IMR-90 (cell line): ENCODE results near the gene DHRSX. TPM values are rescaled to one million over a fixed set of nuclear protein-coding genes. Genes with fewer than 3 reads are reported as not detected.

ENCODE experiments used
- ATAC-seq: fragments of 200-7000 bp; cut with Tn5 transposase; 2 replicates; pipeline ENCODE4 v1.9.1; 2020; ENCODE audit warnings: low read depth, mild to moderate bottlenecking, moderate library complexity
- BruUV-seq: library from RNA; stranded (reverse); fragments of 400-500 nt; replicated peaks from 2 replicates; lab custom pipeline; 2021; lab: Mats Ljungman, UMichigan
- CTCF ChIA-PET: fragments of 300-600 bp; formaldehyde crosslinking; extraction: SDS; loops from one replicate; lab custom pipeline; 2021; ENCODE audit warnings: antibody characterized with exemption; lab: Yijun Ruan, JAX
- POLR2A ChIA-PET: fragments of 300-600 bp; sonication (Branson Sonifier 250); formaldehyde crosslinking; loops from one replicate; lab custom pipeline; 2022; ENCODE audit warnings: antibody characterized with exemption; ENCODE audit not compliant: unreplicated experiment; lab: Charles Lee
- DNase-seq: peaks from one replicate; pipeline ENCODE4 v3.0.0; 2013
- H2AFZ ChIP-seq: replicated peaks from 2 replicates; pipeline ENCODE3; 2013; ENCODE audit warnings: low read length, mild to moderate bottlenecking; ENCODE audit not compliant: poor library complexity
- H2AK5ac ChIP-seq: 2 replicates; pipeline ENCODE4 v1.6.1; 2013; ENCODE audit warnings: low read depth, low read length, inconsistent platforms
- H2AK9ac ChIP-seq: replicated peaks from 2 replicates; pipeline ENCODE3; 2013; ENCODE audit warnings: mild to moderate bottlenecking, low read depth, low read length, moderate library complexity; ENCODE audit not compliant: poor library complexity
- H2BK120ac ChIP-seq: 2 replicates; pipeline ENCODE4 v1.6.1; 2013; ENCODE audit warnings: low read depth, low read length, inconsistent platforms
- H2BK15ac ChIP-seq: 3 replicates; pipeline ENCODE4 v1.6.1; 2013; ENCODE audit warnings: low read depth, low read length, inconsistent platforms
- H2BK20ac ChIP-seq: 2 replicates; pipeline ENCODE4 v1.6.1; 2013; ENCODE audit warnings: low read depth, mild to moderate bottlenecking, inconsistent platforms, low read length, moderate library complexity
- H2BK5ac ChIP-seq: 2 replicates; pipeline ENCODE4 v1.6.1; 2013; ENCODE audit warnings: mild to moderate bottlenecking, low read depth, low read length, inconsistent platforms; ENCODE audit not compliant: poor library complexity, severe bottlenecking
- H3K14ac ChIP-seq: replicated peaks from 2 replicates; pipeline ENCODE4 v1.6.1; 2013; ENCODE audit warnings: low read depth, low read length, inconsistent platforms
- H3K18ac ChIP-seq: 2 replicates; pipeline ENCODE4 v1.6.1; 2013; ENCODE audit warnings: low read depth, low read length, control low read depth
- H3K23ac ChIP-seq: 2 replicates; pipeline ENCODE4 v1.6.1; 2013; ENCODE audit warnings: low read depth, low read length, inconsistent platforms
- H3K27ac ChIP-seq: 2 replicates; pipeline ENCODE4 v1.5.1; 2013; ENCODE audit warnings: mild to moderate bottlenecking, control low read depth, low read length; ENCODE audit not compliant: insufficient read depth
- H3K27me3 ChIP-seq: 2 replicates; pipeline ENCODE4 v1.6.1; 2013; ENCODE audit warnings: low read length; ENCODE audit not compliant: control insufficient read depth, insufficient read depth
- H3K36me3 ChIP-seq: 2 replicates; pipeline ENCODE4 v1.6.1; 2013; ENCODE audit warnings: low read length, mixed read lengths; ENCODE audit not compliant: control insufficient read depth, insufficient read depth
- H3K4ac ChIP-seq: 2 replicates; pipeline ENCODE4 v1.6.1; 2013; ENCODE audit warnings: low read depth, low read length, inconsistent platforms
- H3K4me1 ChIP-seq: 2 replicates; pipeline ENCODE4 v1.6.1; 2013; ENCODE audit warnings: low read length, mixed read lengths; ENCODE audit not compliant: control insufficient read depth, insufficient read depth
- H3K4me2 ChIP-seq: 2 replicates; pipeline ENCODE4 v1.6.1; 2013; ENCODE audit warnings: low read depth, mild to moderate bottlenecking, control low read depth, low read length, moderate library complexity
- H3K4me3 ChIP-seq: 2 replicates; pipeline ENCODE4 v1.5.1; 2013; ENCODE audit warnings: low read depth, mild to moderate bottlenecking, control low read depth, low read length, moderate library complexity; ENCODE audit not compliant: insufficient read depth
- H3K56ac ChIP-seq: 2 replicates; pipeline ENCODE4 v1.6.1; 2013; ENCODE audit warnings: low read length, inconsistent platforms; ENCODE audit not compliant: insufficient read depth; ENCODE audit errors: extremely low read depth
- H3K79me1 ChIP-seq, 2 experiments: 2 replicates each; pipeline ENCODE4 v1.6.1; 2013; ENCODE audit warnings: low read length in 2 of 2, inconsistent platforms in 1 of 2, low read depth in 1 of 2
- H3K9ac ChIP-seq: 2 replicates; pipeline ENCODE4 v1.6.1; 2013; ENCODE audit warnings: low read depth, low read length, control low read depth
- H3K9me1 ChIP-seq: 2 replicates; pipeline ENCODE4 v1.6.1; 2013; ENCODE audit warnings: low read length, inconsistent platforms; ENCODE audit not compliant: insufficient read depth
- H3K9me3 ChIP-seq: 2 replicates; pipeline ENCODE4 v1.6.1; 2013; ENCODE audit warnings: low read length; ENCODE audit not compliant: control insufficient read depth, insufficient read depth
- H4K20me1 ChIP-seq: 2 replicates; pipeline ENCODE4 v1.6.1; 2013; ENCODE audit warnings: low read length, inconsistent platforms; ENCODE audit not compliant: insufficient read depth
- H4K5ac ChIP-seq: 2 replicates; pipeline ENCODE4 v1.6.1; 2013; ENCODE audit warnings: mild to moderate bottlenecking, low read depth, low read length, control low read depth
- H4K8ac ChIP-seq, 2 experiments: 2 replicates each; pipeline ENCODE4 v1.6.1; 2013; ENCODE audit warnings: low read depth in 2 of 2, low read length in 2 of 2, control low read depth in 1 of 2, inconsistent platforms in 1 of 2
- H4K91ac ChIP-seq: 2 replicates; pipeline ENCODE4 v1.6.1; 2013; ENCODE audit warnings: low read depth, low read length, inconsistent platforms; ENCODE audit not compliant: insufficient read depth
- BHLHE40 ChIP-seq: fragments of 150-350 bp; IDR thresholded peaks from 2 replicates; pipeline ENCODE4 v1.6.1; 2016; ENCODE audit warnings: mild to moderate bottlenecking, low read depth, low read length
- CEBPB ChIP-seq: IDR thresholded peaks from 2 replicates; pipeline ENCODE4 v1.6.1; 2012; ENCODE audit warnings: low read depth, low read length, improper control_type of control experiment
- CHD1 ChIP-seq: IDR thresholded peaks from 2 replicates; pipeline ENCODE4 v1.6.1; 2012; ENCODE audit warnings: low read depth, low read length, improper control_type of control experiment
- ELK1 ChIP-seq: fragments of 150-350 bp; IDR thresholded peaks from 2 replicates; pipeline ENCODE4 v1.6.1; 2016; ENCODE audit warnings: low read depth, mild to moderate bottlenecking, low read length, moderate library complexity, borderline replicate concordance
- FOS ChIP-seq: fragments of 150-350 bp; IDR thresholded peaks from 2 replicates; pipeline ENCODE4 v1.6.1; 2016; ENCODE audit warnings: low read depth, low read length
- MAFK ChIP-seq: IDR thresholded peaks from 2 replicates; pipeline ENCODE4 v1.6.1; 2012; ENCODE audit warnings: low read depth, low read length, improper control_type of control experiment
- MAZ ChIP-seq: IDR thresholded peaks from 2 replicates; pipeline ENCODE4 v1.6.1; 2012; ENCODE audit warnings: low read depth, mild to moderate bottlenecking, low read length, improper control_type of control experiment, moderate library complexity, borderline replicate concordance
- MXI1 ChIP-seq: IDR thresholded peaks from 2 replicates; pipeline ENCODE4 v1.6.1; 2012; ENCODE audit warnings: low read depth, mild to moderate bottlenecking, low read length, moderate library complexity, borderline replicate concordance
- NFE2L2 ChIP-seq: fragments of 150-350 bp; IDR thresholded peaks from 2 replicates; pipeline ENCODE4 v1.6.1; 2016; ENCODE audit warnings: low read depth, mild to moderate bottlenecking, low read length
- POLR2A ChIP-seq: IDR thresholded peaks from 2 replicates; pipeline ENCODE4 v1.6.1; 2012; ENCODE audit warnings: mild to moderate bottlenecking, low read depth, low read length
- RCOR1 ChIP-seq: IDR thresholded peaks from 2 replicates; pipeline ENCODE4 v1.6.1; 2012; ENCODE audit warnings: mild to moderate bottlenecking, low read length, improper control_type of control experiment; ENCODE audit not compliant: insufficient replicate concordance
- SMC3 ChIP-seq: fragments of 150-350 bp; IDR thresholded peaks from 2 replicates; pipeline ENCODE4 v1.6.1; 2016; ENCODE audit warnings: low read depth, mild to moderate bottlenecking, antibody characterized with exemption, low read length, moderate library complexity
- WGBS, 2 experiments: methylation state at CpG; one replicate each; pipeline versions ENCODE4 v1.1.5 to v1.1.7; 2013; ENCODE audit warnings: missing lambda C conversion rate in 2 of 2; ENCODE audit not compliant: insufficient read length in 1 of 2; ENCODE audit errors: extremely low coverage in 2 of 2; 5-methylcytosine and 5-hydroxymethylcytosine counted together
- dilution Hi-C: fragments of 300-500 bp; cut with HindIII; formaldehyde crosslinking; loops from one replicate; pipeline ENCODE4 v1.14.3; 2018; ENCODE audit warnings: low sequenced_read_pairs; ENCODE audit not compliant: unreplicated experiment
- in situ Hi-C: fragments of 300-500 bp; cut with MboI; formaldehyde crosslinking; loops from 3 replicates; pipeline ENCODE4 v1.14.3; 2019; ENCODE audit warnings: low sequenced_read_pairs, inconsistent platforms, mixed read lengths
- intact Hi-C: fragments of 100-400 bp; cut with micrococcal nuclease; formaldehyde crosslinking; loops from 2 replicates; pipeline ENCODE4 v1.10.0; 2022
- polyA plus RNA-seq, 3 experiments: library from polyadenylated mRNA; depleted of rRNA; stranded (reverse); fragments of >200 nt; gene quantifications; 2 replicates each; pipeline ENCODE4 v1.2.3, GENCODE V29; 2012; ENCODE audit warnings: low replicate concordance in 1 of 3
- total RNA-seq: library from RNA; depleted of rRNA; stranded (reverse); fragments of >200 nt; gene quantifications from 2 replicates; pipeline ENCODE4 v1.2.3, GENCODE V29; 2012
- TF ChIP-seq, protein P1 (sequence below): fragments of 150-350 bp; IDR thresholded peaks from 2 replicates; pipeline ENCODE4 v1.6.1; 2017; ENCODE audit warnings: mild to moderate bottlenecking, antibody characterized with exemption, low read length, low read depth
- TF ChIP-seq, protein P2 (sequence below): conservative IDR thresholded peaks from 2 replicates; pipeline ENCODE4 v1.5.1; 2012; ENCODE audit warnings: mild to moderate bottlenecking, low read depth, low read length, improper control_type of control experiment

DHRSX gene
- total and polyA plus RNA-seq, 2 of the 4 experiments (the other 2 are of a cell fraction) = 26.2 to 38.0 TPM

- Histone ChIP-seq H2BK20ac (no peak overlapping the region), H3K36me3 (peaks cover 5% of the 10 kb centered on the region; the same call in 1 of the 2 replicates), H3K79me1 (peaks cover 53 to 71% of the 10 kb centered on the region in 2 experiments), H3K14ac (no peak overlapping the region), H4K91ac (no peak overlapping the region), H4K8ac (no peak overlapping the region), H2BK5ac (no peak overlapping the region), H3K56ac (no peak overlapping the region), H3K4ac (no peak overlapping the region), H2AK9ac (no peak overlapping the region), H3K27me3 (no peaks in the 10 kb centered on the region), H2BK120ac (no peak overlapping the region), H3K27ac (no peak overlapping the region), H3K9me3 (no peaks in the 10 kb centered on the region), H3K9ac (no peak overlapping the region), H2BK15ac (no peak overlapping the region), H4K20me1 (peaks cover 54% of the 10 kb centered on the region), H2AK5ac (no peak overlapping the region), H3K23ac (no peak overlapping the region), H3K4me1 (no peaks in the 10 kb centered on the region), H3K4me2 (no peak overlapping the region), H3K9me1 (peaks cover 30% of the 10 kb centered on the region), H2AFZ (no peak overlapping the region), H3K18ac (no peak overlapping the region), H4K5ac (no peak overlapping the region), H3K4me3 (no peak overlapping the region)
- no TSS peak for BruUV-seq
- CTCF ChIA-PET = no interaction called here
- TF ChIP-seq, protein P1, sequence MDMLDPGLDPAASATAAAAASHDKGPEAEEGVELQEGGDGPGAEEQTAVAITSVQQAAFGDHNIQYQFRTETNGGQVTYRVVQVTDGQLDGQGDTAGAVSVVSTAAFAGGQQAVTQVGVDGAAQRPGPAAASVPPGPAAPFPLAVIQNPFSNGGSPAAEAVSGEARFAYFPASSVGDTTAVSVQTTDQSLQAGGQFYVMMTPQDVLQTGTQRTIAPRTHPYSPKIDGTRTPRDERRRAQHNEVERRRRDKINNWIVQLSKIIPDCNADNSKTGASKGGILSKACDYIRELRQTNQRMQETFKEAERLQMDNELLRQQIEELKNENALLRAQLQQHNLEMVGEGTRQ = no peak
- TF ChIP-seq RCOR1 = no peak
- no peak for TF ChIP-seq CEBPB
- TF ChIP-seq BHLHE40 = no peak
- no peak for TF ChIP-seq SMC3
- TF ChIP-seq ELK1 = no peak
- no peak for TF ChIP-seq MXI1
- no peak for TF ChIP-seq NFE2L2
- no peak for TF ChIP-seq FOS
- TF ChIP-seq, protein P2, sequence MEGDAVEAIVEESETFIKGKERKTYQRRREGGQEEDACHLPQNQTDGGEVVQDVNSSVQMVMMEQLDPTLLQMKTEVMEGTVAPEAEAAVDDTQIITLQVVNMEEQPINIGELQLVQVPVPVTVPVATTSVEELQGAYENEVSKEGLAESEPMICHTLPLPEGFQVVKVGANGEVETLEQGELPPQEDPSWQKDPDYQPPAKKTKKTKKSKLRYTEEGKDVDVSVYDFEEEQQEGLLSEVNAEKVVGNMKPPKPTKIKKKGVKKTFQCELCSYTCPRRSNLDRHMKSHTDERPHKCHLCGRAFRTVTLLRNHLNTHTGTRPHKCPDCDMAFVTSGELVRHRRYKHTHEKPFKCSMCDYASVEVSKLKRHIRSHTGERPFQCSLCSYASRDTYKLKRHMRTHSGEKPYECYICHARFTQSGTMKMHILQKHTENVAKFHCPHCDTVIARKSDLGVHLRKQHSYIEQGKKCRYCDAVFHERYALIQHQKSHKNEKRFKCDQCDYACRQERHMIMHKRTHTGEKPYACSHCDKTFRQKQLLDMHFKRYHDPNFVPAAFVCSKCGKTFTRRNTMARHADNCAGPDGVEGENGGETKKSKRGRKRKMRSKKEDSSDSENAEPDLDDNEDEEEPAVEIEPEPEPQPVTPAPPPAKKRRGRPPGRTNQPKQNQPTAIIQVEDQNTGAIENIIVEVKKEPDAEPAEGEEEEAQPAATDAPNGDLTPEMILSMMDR = no peak
- TF ChIP-seq MAFK = no peak
- no peak for TF ChIP-seq MAZ
- no peak for TF ChIP-seq POLR2A
- no peak for TF ChIP-seq CHD1
- POLR2A ChIA-PET = no interaction called here
- ATAC-seq (no peak), DNase-seq (no peak)
- dilution Hi-C loops (no loop called here), intact Hi-C loops (no loop called here), in situ Hi-C loops (no loop called here)
- WGBS, 2 experiments = 79% methylated on average over 8 of the region's 18 CpGs; no CpG with 5 or more reads in 1 of the 2 experiments
Observed at GRCh38 chrX:2474963-2475726, 25.6 kb downstream of the DHRSX start.
